ENCODE data around the gene UNC13A. TPM values are rescaled to one million over a fixed set of nuclear protein-coding genes. Genes with fewer than 3 reads are reported as not detected.
"Not testable (repeated sequence)": the region's sequence is repeated elsewhere in the genome, so short reads cannot be mapped to it uniquely, and the experiment has no call there.

Gene UNC13A
- total RNA-seq, 1 experiment from 2014 or later = 0.03 TPM

GRCh38 chr19:17604372-17605025 lies 83.7 kb downstream of the UNC13A start:
- no peak for DNase-seq (ENCODE audit: low spot score)

- no peak for DNase-seq (ENCODE audit: low spot score)
These were observed 85.2 kb downstream of the UNC13A start for GRCh38 chr19:17602872-17603510.

- DNase-seq (ENCODE audit: low spot score) = no peak
These were observed 85.9 kb downstream of the UNC13A start for GRCh38 chr19:17602217-17602616.

GRCh38 chr19:17601683-17602082 lies 86.5 kb downstream of the UNC13A start:
- DNase-seq (ENCODE audit: low spot score) = no peak

- DNase-seq (ENCODE audit: low spot score) = no peak
These were observed 88.4 kb downstream of the UNC13A start for GRCh38 chr19:17599780-17600179.

- DNase-seq (ENCODE audit: low spot score) = no peak
These were observed 89.2 kb downstream of the UNC13A start for GRCh38 chr19:17598953-17599352.

- not testable (repeated sequence) for DNase-seq (ENCODE audit: low spot score)
These were observed 90.1 kb downstream of the UNC13A start for GRCh38 chr19:17598063-17598462.

- DNase-seq (ENCODE audit: low spot score) = not testable (repeated sequence)
These were observed 93.9 kb downstream of the UNC13A start for GRCh38 chr19:17594296-17594695.

GRCh38 chr19:17590866-17591265 lies 97.3 kb downstream of the UNC13A start:
- no peak for DNase-seq (ENCODE audit: low spot score)

GRCh38 chr19:17585395-17585794 lies 102.8 kb downstream of the UNC13A start:
- not testable (repeated sequence) for DNase-seq (ENCODE audit: low spot score)

- no peak for DNase-seq (ENCODE audit: low spot score)
These were observed 104.0 kb downstream of the UNC13A start for GRCh38 chr19:17584132-17584531.

- no peak for DNase-seq (ENCODE audit: low spot score)
These were observed 105.5 kb downstream of the UNC13A start for GRCh38 chr19:17582613-17583012.

GRCh38 chr19:17581211-17581874 lies 106.8 kb downstream of the UNC13A start:
- no peak for DNase-seq (ENCODE audit: low spot score)

GRCh38 chr19:17580470-17581144 lies 107.5 kb downstream of the UNC13A start:
- no peak for DNase-seq (ENCODE audit: low spot score)

GRCh38 chr19:17579661-17580244 lies 108.4 kb downstream of the UNC13A start:
- peak; percentile 59 for DNase-seq (ENCODE audit: low spot score)

GRCh38 chr19:17577457-17578097 lies 110.6 kb downstream of the UNC13A start:
- DNase-seq (ENCODE audit: low spot score) = no peak

GRCh38 chr19:17576758-17577456 lies 111.2 kb downstream of the UNC13A start:
- DNase-seq (ENCODE audit: low spot score) = peak; percentile 6

- no peak for DNase-seq (ENCODE audit: low spot score)
These were observed 112.0 kb downstream of the UNC13A start for GRCh38 chr19:17575871-17576757.

GRCh38 chr19:17572638-17573037 lies 115.5 kb downstream of the UNC13A start:
- no peak for DNase-seq (ENCODE audit: low spot score)

GRCh38 chr19:17570791-17571190 lies 117.4 kb downstream of the UNC13A start:
- no peak for DNase-seq (ENCODE audit: low spot score)
